GM12878 (cell line): ENCODE measurements around the gene COL4A4. TPM values are rescaled to one million over a fixed set of nuclear protein-coding genes. Genes with fewer than 3 reads are reported as not detected.

ENCODE experiments used
- ATAC-seq: fragments of 200-7000 bp; cut with Tn5 transposase; 3 replicates; pipeline ENCODE4 v1.9.1; 2020; ENCODE audit warnings: mild to moderate bottlenecking, moderate library complexity
- BruUV-seq: library from RNA; stranded (reverse); fragments of 400-500 nt; replicated peaks from 2 replicates; lab custom pipeline; 2021; lab: Mats Ljungman, UMichigan
- CTCF ChIA-PET: fragments of 300-600 bp; sonication (Branson Sonifier 250); formaldehyde crosslinking; extraction: SDS; loops from one replicate; lab custom pipeline; 2021; ENCODE audit warnings: inconsistent platforms; lab: Yijun Ruan, JAX
- POLR2A ChIA-PET: fragments of 350-600 bp; formaldehyde crosslinking; extraction: SDS; loops from one replicate; lab custom pipeline; 2021; ENCODE audit warnings: inconsistent platforms; lab: Charles Lee
- RAD21 ChIA-PET: fragments of 300-600 bp; sonication (Branson Sonifier 250); formaldehyde crosslinking; loops from one replicate; lab custom pipeline; 2023; ENCODE audit warnings: antibody characterized with exemption; ENCODE audit not compliant: unreplicated experiment; lab: Charles Lee
- SMC1A ChIA-PET: fragments of 300-600 bp; sonication (Branson Sonifier 250); formaldehyde crosslinking; loops from one replicate; lab custom pipeline; 2023; ENCODE audit not compliant: unreplicated experiment, uncharacterized antibody; lab: Charles Lee
- DNase-seq: peaks from one replicate; pipeline ENCODE4 v3.0.0-alpha.2; 2011; ENCODE audit warnings: low read depth, low spot score
- FAIRE-seq: peaks from 3 replicates; lab custom pipeline; 2011; peaks lifted over from hg19 to GRCh38; lab: Jason Lieb, UNC
- H2AFZ ChIP-seq: 2 replicates; pipeline ENCODE4 v1.6.0; 2011; ENCODE audit warnings: low read depth, low read length, control low read depth; ENCODE audit not compliant: control insufficient read depth
- H3K27ac ChIP-seq: 2 replicates; pipeline ENCODE4 v1.5.1; 2011; ENCODE audit warnings: control low read depth; ENCODE audit not compliant: control insufficient read depth, insufficient read depth
- H3K27me3 ChIP-seq, 2 experiments: replicated peaks in 1 of 2; 2 replicates each; pipeline versions ENCODE4 v1.6.0 to v1.6.1; 2011; ENCODE audit warnings: low read length in 1 of 2; ENCODE audit not compliant: control insufficient read depth in 2 of 2, insufficient read depth in 2 of 2
- H3K36me3 ChIP-seq, 2 experiments: 2 replicates each; pipeline ENCODE4 v1.5.1; 2011; ENCODE audit warnings: low read length in 1 of 2; ENCODE audit not compliant: control insufficient read depth in 2 of 2, insufficient read depth in 2 of 2
- H3K4me1 ChIP-seq: 2 replicates; pipeline ENCODE4 v1.6.1; 2011; ENCODE audit warnings: mild to moderate bottlenecking, low read length, moderate library complexity, mixed read lengths; ENCODE audit not compliant: control insufficient read depth, insufficient read depth
- H3K4me2 ChIP-seq: 2 replicates; pipeline ENCODE4 v1.6.0; 2011; ENCODE audit warnings: control low read depth; ENCODE audit not compliant: control insufficient read depth, insufficient read depth
- H3K4me3 ChIP-seq: fragments of 200-600 bp; sonication (generic); 2 replicates; pipeline ENCODE4 v1.5.1; 2016
- H3K79me2 ChIP-seq: 2 replicates; pipeline ENCODE4 v1.6.0; 2011; ENCODE audit warnings: low read length; ENCODE audit not compliant: control insufficient read depth, insufficient read depth
- H3K9ac ChIP-seq: 2 replicates; pipeline ENCODE4 v1.8.0; 2011; ENCODE audit warnings: low read length, control low read depth, mixed read lengths; ENCODE audit not compliant: control insufficient read depth, insufficient read depth
- H3K9me3 ChIP-seq: replicated peaks from 3 replicates; pipeline ENCODE4 v1.5.1; 2011; ENCODE audit warnings: mild to moderate bottlenecking, low read length; ENCODE audit not compliant: control insufficient read depth, insufficient read depth
- H4K20me1 ChIP-seq: 2 replicates; pipeline ENCODE4 v1.6.0; 2011; ENCODE audit not compliant: control insufficient read depth, insufficient read depth
- E4F1 ChIP-seq: fragments of 450-650 bp; IDR thresholded peaks from 2 replicates; pipeline ENCODE4 v1.6.1; 2018; ENCODE audit warnings: borderline replicate concordance, mild to moderate bottlenecking; ENCODE audit not compliant: partially characterized antibody
- MLLT1 ChIP-seq: fragments of 450-650 bp; IDR thresholded peaks from 2 replicates; pipeline ENCODE4 v1.6.1; 2016; ENCODE audit warnings: mild to moderate bottlenecking
- NFYA ChIP-seq: IDR thresholded peaks from 2 replicates; pipeline ENCODE4 v1.6.1; 2011; ENCODE audit warnings: low read depth, mild to moderate bottlenecking, low read length, improper control_type of control experiment, borderline replicate concordance
- NR2C1 ChIP-seq: fragments of 450-650 bp; IDR thresholded peaks from 2 replicates; pipeline ENCODE4 v1.6.1; 2017; ENCODE audit warnings: antibody characterized with exemption, mild to moderate bottlenecking, moderate library complexity
- SMARCA5 ChIP-seq: fragments of 450-650 bp; IDR thresholded peaks from 2 replicates; pipeline ENCODE4 v1.6.1; 2017; ENCODE audit warnings: mild to moderate bottlenecking
- WGBS: methylation state at CpG from one replicate; pipeline ENCODE4 v1.1.6; 2016; ENCODE audit warnings: low lambda C conversion rate; ENCODE audit not compliant: insufficient replicate concordance, insufficient coverage; ENCODE audit errors: missing lambda C conversion rate; 5-methylcytosine and 5-hydroxymethylcytosine counted together
- in situ Hi-C: fragments of 300-500 bp; cut with MboI; formaldehyde crosslinking; loops from 9 replicates; pipeline ENCODE4 v1.14.3; 2018; ENCODE audit warnings: mixed read lengths
- intact Hi-C: fragments of 100-400 bp; cut with micrococcal nuclease; formaldehyde crosslinking; loops from one replicate; pipeline ENCODE4 v1.14.2; 2022; ENCODE audit not compliant: unreplicated experiment
- polyA plus RNA-seq, 11 experiments: library from polyadenylated mRNA; depleted of rRNA in 4 of 11; unstranded in 6 of 11; stranded (reverse) in 5 of 11; fragments of >200 nt; fragmentation: Nextera tagmentation in 4 of 11; fragmentation: Illumina TruSeq in 1 of 11; extraction: Ambion mirVana in 4 of 11; extraction: Trizol in 1 of 11; gene quantifications; 1 replicate in 1 of 11; 2 replicates in 10 of 11; pipeline versions ENCODE4 v1.2.1 to v1.2.3, GENCODE V29; 2011 to 2016; ENCODE audit warnings: inconsistent platforms in 2 of 11, missing spikeins in 2 of 11, low read depth in 1 of 11
- total RNA-seq, 4 experiments: library from RNA; depleted of rRNA in 3 of 4; stranded (reverse); fragments of >200 nt in 3 of 4; fragmentation: Illumina TruSeq in 1 of 4; extraction: Trizol in 1 of 4; gene quantifications; 2 replicates each; pipeline versions ENCODE4 v1.2.1 to v1.2.3, GENCODE V29; 2013 to 2021

Gene COL4A4
- total and polyA plus RNA-seq, 10 of the 15 experiments (the other 5 are each of a cell fraction or from before 2014, with no cell fraction given), result 0.19 to 4.0 (median 2.1) TPM

DNA sequence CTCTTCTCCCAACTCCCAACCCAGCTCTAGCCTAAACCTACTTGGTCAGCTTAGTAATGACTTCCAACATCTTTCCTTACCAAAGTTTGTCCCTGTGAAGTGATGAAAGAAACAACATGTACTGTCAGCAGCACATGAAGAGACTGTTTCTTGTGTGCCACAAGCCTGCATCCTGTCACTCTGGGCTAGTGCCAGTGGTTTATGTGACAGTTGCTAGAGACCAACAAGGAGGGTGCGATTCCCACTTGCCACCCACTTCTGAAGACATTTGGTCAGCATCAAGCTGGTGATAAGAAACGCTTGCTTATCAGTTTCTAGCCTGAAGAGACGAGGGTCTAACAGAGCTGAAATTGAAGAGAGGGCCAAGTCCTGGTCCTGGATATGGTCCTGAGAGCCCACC, 132.6 kb downstream of the COL4A4 start:
- Histone ChIP-seq H3K27ac (no peak overlapping the region), H3K9me3 (no peaks in the 10 kb centered on the region), H3K4me3 (no peak overlapping the region), H3K36me3 (no peaks in the 10 kb centered on the region), H2AFZ (no peak overlapping the region), H3K9ac (no peak overlapping the region), H3K4me2 (no peak overlapping the region), H4K20me1 (no peaks in the 10 kb centered on the region), H3K27me3 (no peaks in the 10 kb centered on the region), H3K4me1 (no peaks in the 10 kb centered on the region), H3K79me2 (no peaks in the 10 kb centered on the region)
- ChIA-PET SMC1A (no interaction called here), POLR2A (no interaction called here), RAD21 (no interaction called here), CTCF (interaction anchor here (0.5 to 1.7 kb wide), 4 partner anchors 9 to 208 kb away, joined by 3 to 6 read pairs (median 4); no protein-coding TSS in a partner anchor)
- no TSS peak for BruUV-seq
- FAIRE-seq (no peak), DNase-seq (no peak), ATAC-seq (no peak)
- in situ Hi-C loops (no loop called here), intact Hi-C loops (no loop called here)
- TF ChIP-seq SMARCA5 (no peak), E4F1 (no peak), MLLT1 (no peak), NFYA (no peak), NR2C1 (no peak)
- 88% methylated on average over 3 of the region's 3 CpGs for whole genome bisulfite sequencing
